Smooth muscle cell of the brain vasculature (primary cell): ENCODE results near the gene SPR.
"Not testable (repeated sequence)": the region's sequence is repeated elsewhere in the genome, so short reads cannot be mapped to it uniquely, and the experiment has no call there.

Experiments used
- DNase-seq: peaks from one replicate; pipeline ENCODE4 v3.0.0-alpha.2; 2012; ENCODE audit warnings: low read depth, low spot score

Gene SPR

GRCh38 chr2:72888438-72889202 lies 1.4 kb downstream of the SPR start:
- no peak for DNase-seq

- no peak for DNase-seq
These were observed 2.8 kb downstream of the SPR start for GRCh38 chr2:72889991-72890390.

- DNase-seq, result no peak
These were observed 4.0 kb downstream of the SPR start for GRCh38 chr2:72891091-72891818.

- DNase-seq, result peak; percentile 24
These were observed 5.4 kb downstream of the SPR start for GRCh38 chr2:72892506-72893173.

GRCh38 chr2:72893594-72894319 lies 6.5 kb downstream of the SPR start:
- DNase-seq, result peak; percentile 35

GRCh38 chr2:72894514-72894913 lies 7.3 kb downstream of the SPR start:
- no peak for DNase-seq

- DNase-seq, result no peak
These were observed 7.9 kb downstream of the SPR start for GRCh38 chr2:72895154-72895553.

GRCh38 chr2:72895759-72896281 lies 8.6 kb downstream of the SPR start:
- DNase-seq, result no peak

GRCh38 chr2:72896446-72896845 lies 9.2 kb downstream of the SPR start:
- DNase-seq, result no peak

GRCh38 chr2:72897785-72898584 lies 10.8 kb downstream of the SPR start:
- DNase-seq, result no peak

- DNase-seq, result no peak
These were observed 11.3 kb downstream of the SPR start for GRCh38 chr2:72898585-72898906.

- DNase-seq, result no peak
These were observed 13.1 kb downstream of the SPR start for GRCh38 chr2:72900191-72900825.

- DNase-seq, result no peak
These were observed 14.2 kb downstream of the SPR start for GRCh38 chr2:72901426-72901825.

- not testable (repeated sequence) for DNase-seq
These were observed 20.2 kb downstream of the SPR start for GRCh38 chr2:72907369-72907768.

GRCh38 chr2:72908741-72909140 lies 21.5 kb downstream of the SPR start:
- no peak for DNase-seq

GRCh38 chr2:72911256-72911655 lies 24.0 kb downstream of the SPR start:
- no peak for DNase-seq

GRCh38 chr2:72913486-72914205 lies 26.4 kb downstream of the SPR start:
- no peak for DNase-seq

GRCh38 chr2:72914206-72914559 lies 27.0 kb downstream of the SPR start:
- no peak for DNase-seq

GRCh38 chr2:72914589-72915319 lies 27.5 kb downstream of the SPR start:
- no peak for DNase-seq
